NCI-H1930 (cell line): ENCODE measurements around the gene CEP135.
"Not testable (repeated sequence)": the region's sequence is repeated elsewhere in the genome, so short reads cannot be mapped to it uniquely, and the experiment has no call there.

Experiments used
- DNase-seq, 2 experiments: peaks; one replicate each; lab custom pipeline; 2025; lab: John Stamatoyannopoulos, UW

The CEP135 gene

DNA sequence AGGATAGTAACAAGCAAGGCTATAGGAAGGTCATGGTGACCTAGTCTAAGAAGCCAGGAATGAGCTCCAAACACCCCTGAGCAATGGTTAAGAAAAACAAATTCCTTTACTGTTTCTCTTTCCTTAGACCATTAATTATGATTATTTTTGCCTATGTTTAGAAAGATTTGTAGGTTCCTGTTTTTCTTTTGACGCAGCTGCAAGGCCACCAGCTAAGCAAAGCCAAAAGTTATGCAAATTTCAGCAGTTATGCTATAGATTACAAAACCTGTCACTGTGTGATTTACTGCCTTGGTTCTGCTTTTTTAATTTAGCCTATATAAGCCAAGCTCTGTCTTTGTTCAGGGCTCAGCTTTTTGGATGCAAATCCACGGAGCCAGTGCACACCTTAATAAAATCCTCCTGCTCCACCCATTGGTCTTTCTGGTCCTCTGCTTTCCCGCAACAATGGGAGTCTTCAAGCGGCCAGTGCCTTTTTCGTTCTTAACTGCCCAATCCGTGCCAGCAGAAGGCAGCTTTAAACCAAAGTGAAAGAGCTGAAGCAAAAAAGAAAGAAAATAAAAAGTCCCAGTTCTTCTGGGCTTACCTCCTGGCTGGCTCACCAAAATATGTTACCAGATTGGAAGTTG lies 1.4 kb upstream of the CEP135 start:
- DNase-seq, result no peak

DNA sequence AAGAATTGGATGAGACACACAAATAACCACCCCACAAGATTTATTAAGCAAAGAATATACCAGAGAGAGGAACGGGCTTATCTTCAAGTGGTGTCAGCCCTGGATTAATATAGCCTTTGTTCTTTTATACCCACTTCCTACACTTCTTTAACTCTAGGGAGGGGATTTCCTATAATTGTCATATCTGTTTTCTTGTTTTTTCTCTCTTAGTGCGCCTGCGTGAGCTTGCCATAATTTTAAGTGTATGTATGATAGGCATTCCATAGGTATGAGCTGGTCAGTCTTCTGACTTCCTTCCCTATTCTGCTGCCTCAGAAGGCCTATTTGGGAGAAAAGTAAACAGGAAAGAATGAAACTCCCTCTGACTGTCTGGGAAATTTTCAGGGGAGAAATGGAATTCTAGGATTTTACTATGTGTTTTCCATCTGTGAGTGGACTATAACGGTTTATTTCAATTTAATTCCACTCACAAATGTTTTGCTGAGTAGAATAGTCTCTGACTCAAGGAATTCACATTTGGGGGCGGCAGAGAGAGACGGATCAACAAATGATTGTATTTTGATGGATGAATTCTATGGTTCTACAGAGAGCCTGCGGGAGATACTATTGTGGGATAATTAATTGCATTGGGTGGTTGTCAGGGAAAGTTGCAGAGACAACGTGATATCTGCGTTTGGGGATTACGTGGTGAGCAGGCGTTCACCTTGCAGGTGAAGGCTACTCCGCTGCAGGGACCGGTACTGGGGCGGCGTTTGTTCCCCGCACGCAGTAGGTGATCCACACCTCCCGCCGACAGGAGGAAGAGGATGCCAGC lies 626 bp upstream of the CEP135 start:
- no peak for DNase-seq

DNA sequence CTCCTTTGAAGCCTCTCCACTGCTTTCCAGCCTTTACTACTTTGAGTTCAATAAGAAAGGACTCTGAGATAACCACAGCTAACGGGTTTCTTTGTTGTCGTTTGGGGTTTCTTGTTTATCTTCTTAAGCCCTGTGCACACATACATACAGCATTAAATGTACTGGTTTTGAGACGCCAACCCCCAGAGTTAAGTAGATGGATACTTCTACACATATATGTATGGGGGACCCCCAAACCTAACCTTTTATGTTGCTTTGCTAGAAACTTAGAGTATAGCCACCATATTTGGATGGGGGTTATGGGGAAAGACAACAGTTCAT lies 697 bp downstream of the CEP135 start:
- DNase-seq, result no peak

- DNase-seq, result no peak
Measured at GRCh38 chr4:55951191-55951922, 2.6 kb downstream of the CEP135 start.

DNA sequence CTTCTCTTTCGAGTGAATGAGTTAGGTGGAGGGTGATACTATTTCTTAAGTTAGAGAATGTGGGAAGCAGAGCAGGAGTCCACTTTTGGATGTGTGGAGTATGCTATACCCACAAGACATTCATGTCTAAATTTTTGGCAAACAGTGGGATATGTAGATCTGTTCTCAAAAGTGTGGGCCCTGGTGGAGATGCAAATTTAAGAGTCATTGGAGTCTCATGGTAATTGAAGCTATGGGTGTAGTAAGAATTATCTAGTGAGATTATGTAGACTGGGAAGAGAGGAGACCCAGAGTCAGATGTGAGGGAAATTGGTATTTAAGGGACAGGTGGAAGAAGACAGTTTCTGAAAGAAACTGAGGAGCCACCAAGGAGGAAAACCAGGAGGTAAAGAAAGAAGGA lies 7.0 kb downstream of the CEP135 start:
- DNase-seq, result no peak

- DNase-seq, result no peak
Measured at GRCh38 chr4:55959655-55960054, 10.9 kb downstream of the CEP135 start.

GRCh38 chr4:55964046-55964445 lies 15.3 kb downstream of the CEP135 start:
- DNase-seq, result no peak

DNA sequence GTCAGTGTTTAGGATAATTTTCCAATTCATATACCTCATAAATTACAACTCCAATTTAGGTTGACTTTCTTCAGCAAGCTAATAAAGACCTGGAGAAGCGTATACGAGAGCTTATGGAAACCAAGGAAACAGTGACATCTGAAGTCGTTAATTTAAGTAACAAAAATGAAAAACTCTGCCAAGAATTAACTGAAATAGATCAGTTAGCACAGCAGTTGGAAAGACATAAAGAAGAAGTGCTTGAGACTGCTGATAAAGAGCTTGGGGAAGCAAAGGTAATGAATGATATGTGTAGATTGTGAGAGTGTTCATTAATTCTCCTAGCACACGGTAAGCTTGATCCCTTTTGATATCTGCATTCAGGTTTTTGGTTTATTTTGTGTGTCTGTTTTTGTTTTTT lies 16.8 kb downstream of the CEP135 start:
- DNase-seq, result no peak

DNA sequence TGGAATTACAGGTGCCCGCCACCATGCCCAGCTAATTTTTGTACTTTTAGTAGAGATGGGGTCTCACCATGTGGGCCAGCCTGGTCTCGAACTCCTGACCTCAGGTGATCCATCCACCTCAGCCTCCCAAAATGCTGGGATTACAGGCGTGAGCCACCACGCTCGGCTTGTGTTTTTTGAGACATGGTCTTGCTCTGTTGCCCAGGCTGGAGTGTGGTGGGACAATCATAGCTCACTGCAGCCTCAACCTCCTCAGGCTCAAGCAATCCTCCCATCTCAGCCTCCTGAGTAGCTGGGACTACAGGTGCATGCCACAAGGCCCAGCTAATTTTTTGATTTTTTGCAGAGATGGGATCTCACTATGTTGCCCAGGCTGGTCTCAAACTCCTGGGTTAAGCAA lies 17.6 kb downstream of the CEP135 start:
- DNase-seq, result not testable (repeated sequence)

DNA sequence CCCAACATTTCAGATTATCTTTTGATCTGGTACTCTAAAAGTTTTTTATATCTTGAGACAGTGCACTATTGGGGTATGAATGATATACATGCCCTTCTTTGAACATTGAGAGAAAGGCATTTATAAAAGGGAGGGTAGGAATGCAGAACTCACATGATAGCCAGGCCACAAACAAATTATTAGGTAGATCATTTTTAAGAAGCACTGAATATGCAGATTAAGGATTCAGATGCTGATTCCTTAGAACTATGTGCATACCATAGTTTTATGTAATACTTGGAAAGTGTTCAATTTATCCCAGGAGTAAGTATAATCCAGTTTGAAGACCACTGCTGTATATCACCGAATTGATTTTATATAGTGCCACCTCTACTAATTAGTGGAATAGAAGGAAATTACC lies 18.6 kb downstream of the CEP135 start:
- DNase-seq, result no peak

- DNase-seq, result no peak
Measured at GRCh38 chr4:55973650-55974049, 24.9 kb downstream of the CEP135 start.

GRCh38 chr4:55977811-55978210 lies 29.1 kb downstream of the CEP135 start:
- DNase-seq, result no peak

- DNase-seq, result no peak
Measured at GRCh38 chr4:55979562-55979961, 30.8 kb downstream of the CEP135 start.

DNA sequence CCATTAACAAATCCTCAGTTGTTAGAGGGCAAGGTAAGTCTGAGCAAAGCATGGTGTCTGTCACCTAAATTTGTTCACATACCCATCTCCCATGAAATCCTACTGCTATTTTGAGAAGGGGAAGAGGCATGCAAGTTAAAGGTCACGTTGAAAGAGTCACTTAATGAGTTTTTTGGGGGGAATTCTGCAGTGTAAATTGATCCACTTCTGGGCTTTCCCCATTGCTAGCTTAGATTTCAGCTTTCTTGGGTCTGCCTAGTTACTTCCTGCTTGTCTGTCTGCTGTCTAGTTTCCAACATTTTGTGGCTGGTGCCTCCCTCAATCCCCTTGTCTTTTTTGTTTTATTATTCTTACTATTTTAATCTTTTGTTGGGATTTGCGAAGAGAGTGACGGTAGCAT lies 32.0 kb downstream of the CEP135 start:
- DNase-seq, result no peak

DNA sequence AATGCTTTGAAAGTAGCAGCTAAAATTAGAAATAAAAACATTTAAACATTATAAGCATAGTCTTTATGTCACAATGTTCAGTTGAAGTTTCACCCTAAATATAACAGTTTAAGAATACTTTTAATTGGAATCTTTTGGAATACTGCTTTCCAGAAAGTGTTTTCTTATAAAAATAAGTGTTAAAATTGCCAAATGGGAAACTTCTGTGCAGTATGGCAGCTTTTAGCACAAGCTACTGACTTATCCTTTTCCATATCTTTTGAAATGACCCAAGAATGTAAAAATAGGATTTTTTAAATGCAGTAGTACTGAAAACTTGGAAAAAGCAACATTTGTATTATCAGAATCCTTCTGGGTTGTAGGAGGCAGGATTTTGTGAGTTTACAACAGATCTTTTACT lies 34.2 kb downstream of the CEP135 start:
- no peak for DNase-seq

DNA sequence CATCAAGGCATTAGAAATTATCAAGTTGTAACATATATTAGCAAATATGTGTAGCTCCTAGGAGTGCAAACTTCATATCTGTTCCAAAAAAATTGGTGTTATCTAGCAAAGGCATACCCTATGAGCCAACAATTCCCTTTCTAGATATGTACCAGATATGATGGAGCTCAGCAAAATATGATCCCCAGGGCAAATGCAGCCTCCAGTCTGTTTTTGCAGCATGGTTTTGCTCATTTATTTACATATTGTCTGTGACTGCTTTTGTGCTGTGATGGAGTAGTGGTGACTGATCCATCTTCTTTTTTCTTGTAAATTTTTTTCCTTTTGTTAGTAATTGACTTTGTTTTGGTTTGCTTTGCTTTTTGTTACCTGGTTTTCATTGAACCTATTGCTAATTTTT lies 41.0 kb downstream of the CEP135 start:
- DNase-seq, result no peak

DNA sequence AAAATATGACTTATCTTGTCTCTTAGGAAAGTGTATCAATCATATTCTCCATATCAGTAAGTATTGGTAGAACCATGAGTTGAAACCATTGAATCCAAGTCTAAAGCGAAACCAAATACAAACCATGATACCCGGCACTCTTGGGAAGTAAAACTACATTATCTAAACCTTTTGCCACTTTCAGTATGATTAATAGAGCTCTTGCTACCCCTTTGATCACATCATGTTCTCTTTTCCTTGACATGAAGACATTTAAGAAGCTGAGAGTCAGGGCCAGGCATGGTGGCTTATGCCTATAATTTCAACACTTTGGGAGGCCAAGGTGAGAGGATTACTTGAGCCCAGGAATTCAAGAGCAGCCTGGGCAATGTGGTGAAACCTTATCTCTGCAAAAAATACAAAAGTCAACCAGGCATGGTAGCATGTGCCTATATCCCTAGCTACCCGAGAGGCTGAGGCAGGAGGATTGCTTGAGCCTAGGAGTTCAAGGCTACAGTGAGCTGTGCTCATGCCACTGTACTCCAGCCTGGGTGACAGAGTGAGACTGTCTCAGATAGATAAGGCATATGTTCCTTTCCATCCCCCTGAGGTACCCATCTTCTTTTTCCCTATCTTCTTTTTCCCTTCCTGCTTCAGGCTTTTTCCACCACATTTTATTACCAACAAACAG lies 45.4 kb downstream of the CEP135 start:
- no peak for DNase-seq

GRCh38 chr4:55996646-55997045 lies 47.9 kb downstream of the CEP135 start:
- no peak for DNase-seq

- DNase-seq, result no peak
Measured at GRCh38 chr4:56003606-56004005, 54.9 kb downstream of the CEP135 start.

GRCh38 chr4:56004235-56004634 lies 55.5 kb downstream of the CEP135 start:
- DNase-seq, result no peak

- no peak for DNase-seq
Measured at GRCh38 chr4:56007154-56007553, 58.4 kb downstream of the CEP135 start.

DNA sequence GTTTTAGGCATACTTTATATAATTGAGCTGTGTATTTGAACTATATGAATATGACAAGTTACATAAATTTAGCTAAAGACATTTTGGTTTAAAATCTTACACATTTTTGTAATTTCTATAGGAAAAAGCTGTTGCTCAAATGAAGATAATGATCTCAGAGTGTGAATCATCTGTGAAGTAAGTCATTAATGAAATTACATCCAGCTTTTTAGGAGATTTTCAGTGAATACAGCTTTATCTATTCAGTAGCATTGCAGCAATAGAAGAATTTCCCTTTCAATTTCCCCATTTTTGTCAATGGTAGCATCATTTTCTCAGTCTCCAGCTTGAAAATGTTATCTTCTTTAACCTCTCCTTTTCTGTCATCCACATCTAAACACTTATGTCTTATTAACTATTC lies 59.5 kb downstream of the CEP135 start:
- no peak for DNase-seq

- DNase-seq, result no peak
Measured at GRCh38 chr4:56026596-56026995, 77.9 kb downstream of the CEP135 start.
